Activated CD8-positive, alpha-beta memory T cell treated with anti-CD3 and anti-CD28 coated beads, Interleukin-2, amount 50 U/mL, for 4 hours (primary cell): ENCODE results near the gene PAK5.

ENCODE experiments used
- DNase-seq: peaks from one replicate; pipeline ENCODE4 v3.0.0-alpha.2; 2020

The PAK5 gene

GRCh38 chr20:9838378-9839295 is at the start of gene PAK5:
Gene PAK5, minus strand, starts transcription at chr20:9839076. Its CDS starts 194,748 bp downstream, at chr20:9644328.
- DNase-seq, result no peak

- DNase-seq, result no peak
Measured at GRCh38 chr20:9887706-9888105, 48.8 kb upstream of the PAK5 start.

- DNase-seq, result no peak
Measured at GRCh38 chr20:9886227-9886626, 47.4 kb upstream of the PAK5 start.

GRCh38 chr20:9884666-9885065 is 45.8 kb upstream of the PAK5 start:
- no peak for DNase-seq

- DNase-seq, result no peak
Measured at GRCh38 chr20:9884061-9884460, 45.2 kb upstream of the PAK5 start.

- DNase-seq, result no peak
Measured at GRCh38 chr20:9877932-9878495, 39.1 kb upstream of the PAK5 start.

- DNase-seq, result no peak
Measured at GRCh38 chr20:9867196-9867980, 28.5 kb upstream of the PAK5 start.

- no peak for DNase-seq
Measured at GRCh38 chr20:9852566-9852965, 13.7 kb upstream of the PAK5 start.

- no peak for DNase-seq
Measured at GRCh38 chr20:9839626-9840025, 750 bp upstream of the PAK5 start.

GRCh38 chr20:9838035-9838377 is 870 bp downstream of the PAK5 start:
- no peak for DNase-seq

GRCh38 chr20:9837634-9838033 is 1.2 kb downstream of the PAK5 start:
- DNase-seq, result no peak

- DNase-seq, result no peak
Measured at GRCh38 chr20:9835302-9835701, 3.6 kb downstream of the PAK5 start.

- DNase-seq, result no peak
Measured at GRCh38 chr20:9831032-9831431, 7.8 kb downstream of the PAK5 start.

GRCh38 chr20:9829835-9830234 is 9.0 kb downstream of the PAK5 start:
- DNase-seq, result no peak

- no peak for DNase-seq
Measured at GRCh38 chr20:9817654-9818053, 21.2 kb downstream of the PAK5 start.

- DNase-seq, result no peak
Measured at GRCh38 chr20:9815632-9816031, 23.2 kb downstream of the PAK5 start.

GRCh38 chr20:9810738-9811137 is 28.1 kb downstream of the PAK5 start:
- no peak for DNase-seq

GRCh38 chr20:9809271-9809670 is 29.6 kb downstream of the PAK5 start:
- no peak for DNase-seq

GRCh38 chr20:9808166-9808565 is 30.7 kb downstream of the PAK5 start:
- no peak for DNase-seq

- no peak for DNase-seq
Measured at GRCh38 chr20:9807136-9807535, 31.7 kb downstream of the PAK5 start.

GRCh38 chr20:9800421-9800820 is 38.5 kb downstream of the PAK5 start:
- DNase-seq, result no peak

- no peak for DNase-seq
Measured at GRCh38 chr20:9794831-9795230, 44.0 kb downstream of the PAK5 start.

GRCh38 chr20:9792674-9793073 is 46.2 kb downstream of the PAK5 start:
- DNase-seq, result no peak

- no peak for DNase-seq
Measured at GRCh38 chr20:9789131-9789530, 49.7 kb downstream of the PAK5 start.
